K562 (cell line): Measurements from ENCODE around the gene SPTLC2. TPM values are rescaled to one million over a fixed set of nuclear protein-coding genes. Genes with fewer than 3 reads are reported as not detected.

Experiments used
- ATAC-seq: fragments of 200-7000 bp; cut with Tn5 transposase; 3 replicates; pipeline ENCODE4 v1.9.1; 2020; ENCODE audit warnings: moderate library complexity
- BruUV-seq: library from RNA; stranded (reverse); fragments of 400-500 nt; replicated peaks from 2 replicates; lab custom pipeline; 2021; lab: Mats Ljungman, UMichigan
- CTCF ChIA-PET: fragments of 300-600 bp; formaldehyde crosslinking; extraction: SDS; loops from one replicate; lab custom pipeline; 2021; ENCODE audit warnings: low intra/inter-chr PET ratio; lab: Yijun Ruan, JAX
- POLR2A ChIA-PET: fragments of 300-600, 350-650 bp; sonication (Branson Sonifier 250); formaldehyde crosslinking; extraction: SDS; loops from one replicate; lab custom pipeline; 2021; ENCODE audit warnings: antibody characterized with exemption, inconsistent platforms; lab: Yijun Ruan, JAX
- DNase-seq, 4 experiments: peaks; one replicate each; pipeline versions ENCODE4 v3.0.0 to v3.0.0-alpha.2; 2011 to 2018; ENCODE audit warnings: low spot score in 3 of 4, mixed read lengths in 3 of 4; ENCODE audit errors: extremely low read depth in 1 of 4
- FAIRE-seq: peaks from 2 replicates; lab custom pipeline; 2011; peaks lifted over from hg19 to GRCh38; lab: Jason Lieb, UNC
- H2AFZ ChIP-seq: 2 replicates; pipeline ENCODE4 v1.6.0; 2011; ENCODE audit warnings: low read depth, low read length, control low read depth, inconsistent platforms
- H3K27ac ChIP-seq: fragments of 200-600 bp; 3 replicates; pipeline ENCODE4 v1.8.0; 2011; ENCODE audit warnings: low read depth, mild to moderate bottlenecking, control low read depth, inconsistent platforms, low read length, moderate library complexity, mixed read lengths; ENCODE audit errors: extremely low read depth
- H3K27me3 ChIP-seq, 2 experiments: fragments of 300-600 bp in 1 of 2; 2 replicates in 1 of 2; 3 replicates in 1 of 2; pipeline versions ENCODE4 v1.6.0 to v1.8.0; 2011; ENCODE audit warnings: inconsistent platforms in 2 of 2, low read length in 2 of 2, mild to moderate bottlenecking in 1 of 2, mixed read lengths in 1 of 2, moderate library complexity in 1 of 2; ENCODE audit not compliant: control insufficient read depth in 2 of 2, insufficient read depth in 2 of 2
- H3K36me3 ChIP-seq: fragments of 300-600 bp; 3 replicates; pipeline ENCODE4 v1.8.0; 2011; ENCODE audit warnings: mild to moderate bottlenecking, low read length, inconsistent platforms; ENCODE audit not compliant: control insufficient read depth, insufficient read depth
- H3K4me1 ChIP-seq, 2 experiments: fragments of 200-600 bp in 1 of 2; replicated peaks in 1 of 2; 2 replicates in 1 of 2; 3 replicates in 1 of 2; pipeline versions ENCODE4 v1.5.1 to v1.8.0; 2011; ENCODE audit warnings: inconsistent platforms in 2 of 2, low read length in 2 of 2, mild to moderate bottlenecking in 1 of 2, mixed read lengths in 1 of 2, moderate library complexity in 1 of 2; ENCODE audit not compliant: control insufficient read depth in 2 of 2, insufficient read depth in 2 of 2
- H3K4me2 ChIP-seq: 2 replicates; pipeline ENCODE4 v1.6.1; 2011; ENCODE audit warnings: low read length, control low read depth, inconsistent platforms, mixed read lengths; ENCODE audit not compliant: insufficient read depth
- H3K4me3 ChIP-seq: fragments of 200-600 bp; sonication (generic), shearing (Covaris generic); 2 replicates; pipeline ENCODE4 v1.5.1; 2016; ENCODE audit warnings: control low read depth, inconsistent platforms
- H3K79me2 ChIP-seq: fragments of 200-600 bp; 3 replicates; pipeline ENCODE4 v1.8.0; 2011; ENCODE audit warnings: low read length, inconsistent platforms; ENCODE audit not compliant: control insufficient read depth, insufficient read depth
- H3K9ac ChIP-seq, 2 experiments: 2 replicates each; pipeline versions ENCODE4 v1.6.0 to v1.6.1; 2011; ENCODE audit warnings: low read depth in 2 of 2, low read length in 2 of 2, control low read depth in 1 of 2, inconsistent platforms in 1 of 2, mild to moderate bottlenecking in 1 of 2, mixed read lengths in 1 of 2; ENCODE audit not compliant: insufficient read depth in 1 of 2
- H3K9me1 ChIP-seq: one replicate; pipeline ENCODE4 v1.6.0; 2011; ENCODE audit warnings: inconsistent platforms, mild to moderate bottlenecking, low read length, moderate library complexity; ENCODE audit not compliant: control insufficient read depth, insufficient read depth
- H3K9me3 ChIP-seq: replicated peaks from 2 replicates; pipeline ENCODE4 v1.5.1; 2011; ENCODE audit warnings: low read depth, low read length, inconsistent platforms; ENCODE audit not compliant: control insufficient read depth, insufficient read depth
- H4K20me1 ChIP-seq: replicated peaks from 2 replicates; pipeline ENCODE4 v1.6.1; 2011; ENCODE audit warnings: low read length, inconsistent platforms, mixed read lengths; ENCODE audit not compliant: control insufficient read depth, insufficient read depth
- BRCA1 ChIP-seq, 2 experiments: fragments of 450-650 bp in 1 of 2; sonication (generic) in 1 of 2; formaldehyde crosslinking in 1 of 2; IDR thresholded peaks; 2 replicates each; pipeline versions ENCODE4 v1.5.0 to v1.6.1; 2017 to 2020; ENCODE audit warnings: mild to moderate bottlenecking in 1 of 2, missing genetic modification reagents in 1 of 2
- BRD9 ChIP-seq: fragments of 450-650 bp; IDR thresholded peaks from 2 replicates; pipeline ENCODE4 v1.6.1; 2018; ENCODE audit warnings: low read depth; ENCODE audit not compliant: partially characterized antibody
- CBX1 ChIP-seq: sonication (generic); IDR thresholded peaks from 2 replicates; pipeline ENCODE4 v1.6.1; 2016; ENCODE audit warnings: antibody characterized with exemption, low read depth, mild to moderate bottlenecking
- ETV1 ChIP-seq: fragments of 450-650 bp; conservative IDR thresholded peaks from 2 replicates; pipeline ENCODE4 v1.6.1; 2016; ENCODE audit warnings: missing genetic modification characterization, control low read depth, low read depth, missing compliant biosample characterization
- FOXM1 ChIP-seq, 2 experiments: fragments of 450-650 bp in 1 of 2; sonication (generic) in 1 of 2; formaldehyde crosslinking in 1 of 2; IDR thresholded peaks; 2 replicates each; pipeline versions ENCODE4 v1.6.1 to v1.9.0; 2017 to 2022; ENCODE audit warnings: low read depth in 2 of 2, mild to moderate bottlenecking in 2 of 2, missing genetic modification reagents in 1 of 2, moderate library complexity in 1 of 2
- GATAD2A ChIP-seq: fragments of 450-650 bp; IDR thresholded peaks from 2 replicates; pipeline ENCODE4 v1.6.1; 2017
- HNRNPLL ChIP-seq: fragments of 200-400 bp; formaldehyde crosslinking; IDR thresholded peaks from 2 replicates; pipeline ENCODE4 v1.6.1; 2017; ENCODE audit warnings: low read length, low read depth, mild to moderate bottlenecking; ENCODE audit not compliant: poor library complexity, severe bottlenecking
- HOMEZ ChIP-seq: fragments of 250-450 bp; sonication (Bioruptor Pico); IDR thresholded peaks from 2 replicates; pipeline ENCODE4 v1.4.0; 2020; ENCODE audit warnings: mild to moderate bottlenecking, moderate library complexity
- LCOR ChIP-seq: sonication (generic); formaldehyde crosslinking; IDR thresholded peaks from 2 replicates; pipeline ENCODE4 v1.8.0; 2022; ENCODE audit warnings: mild to moderate bottlenecking, missing genetic modification reagents
- MAFF ChIP-seq: IDR thresholded peaks from 2 replicates; pipeline ENCODE4 v1.6.1; 2012; ENCODE audit warnings: low read length, improper control_type of control experiment
- MEF2D ChIP-seq: conservative IDR thresholded peaks from 2 replicates; pipeline ENCODE4 v1.6.1; 2016; ENCODE audit warnings: low read depth, missing genetic modification characterization, missing compliant biosample characterization
- SRSF3 ChIP-seq: fragments of 200-400 bp; formaldehyde crosslinking; IDR thresholded peaks from 2 replicates; pipeline ENCODE4 v1.6.1; 2016; ENCODE audit warnings: mild to moderate bottlenecking, low read length, moderate library complexity; ENCODE audit not compliant: insufficient read depth
- WGBS: fragments of 100-300 bp; shearing (Covaris generic); methylation state at CpG from one replicate; pipeline ENCODE4 v1.1.6; 2016; ENCODE audit warnings: low coverage, mixed read lengths; ENCODE audit not compliant: insufficient coverage; ENCODE audit errors: missing lambda C conversion rate; 5-methylcytosine and 5-hydroxymethylcytosine counted together
- in situ Hi-C: fragments of 300-500 bp; cut with MboI; formaldehyde crosslinking; loops from 4 replicates; pipeline ENCODE4 v1.15.0; 2018; ENCODE audit warnings: inconsistent platforms, mixed read lengths
- intact Hi-C: fragments of 100-400 bp; cut with micrococcal nuclease; formaldehyde crosslinking; loops from 2 replicates; pipeline ENCODE4 v1.14.2; 2022
- polyA plus RNA-seq, 8 experiments: library from polyadenylated mRNA; depleted of rRNA in 4 of 8; stranded (reverse) in 5 of 8; unstranded in 3 of 8; fragments of >200 nt; fragmentation: Nextera tagmentation in 2 of 8; fragmentation: Illumina TruSeq in 1 of 8; extraction: Ambion mirVana in 2 of 8; extraction: Trizol in 1 of 8; gene quantifications; 2 replicates each; pipeline versions ENCODE4 v1.2.1 to v1.2.3, GENCODE V29; 2011 to 2014; ENCODE audit warnings: inconsistent platforms in 1 of 8, missing spikeins in 1 of 8
- total RNA-seq, 7 experiments: library from RNA; depleted of rRNA in 6 of 7; stranded (reverse); fragments of >200 nt in 6 of 7; fragmentation: Illumina TruSeq in 2 of 7; extraction: Trizol in 2 of 7; gene quantifications; 2 replicates each; pipeline versions ENCODE4 v1.2.1 to v1.2.3, GENCODE V29; 2011 to 2021; ENCODE audit warnings: low replicate concordance in 1 of 7
- TF ChIP-seq, protein P1 (sequence below): IDR thresholded peaks from 3 replicates; pipeline ENCODE4 v1.6.1; 2011; ENCODE audit warnings: borderline replicate concordance, mild to moderate bottlenecking; ENCODE audit not compliant: insufficient read length, insufficient read depth

Gene SPTLC2
- total and polyA plus RNA-seq, 9 of the 15 experiments (the other 6 are each of a cell fraction or from before 2014, with no cell fraction given), result 4.5 to 30.4 (median 14.0) TPM

- no peak overlapping the region for H3K4me2 ChIP-seq
- intact Hi-C loops, result no loop called here
- POLR2A ChIA-PET, result no interaction called here
- H3K9me1 ChIP-seq, result no peaks in the 10 kb centered on the region
- no peak overlapping the region for H2AFZ ChIP-seq
- no peak for DNase-seq
- H3K4me1 ChIP-seq, result peaks cover 12 to 24% of the 10 kb centered on the region in 2 experiments
- H3K36me3 ChIP-seq, result peaks cover 10% of the 10 kb centered on the region; the same call in 1 of the 3 replicates
- 77% methylated on average over 2 of the region's 2 CpGs for WGBS
- in situ Hi-C loops, result no loop called here
- no peak overlapping the region for H3K27ac ChIP-seq
- no peaks in the 10 kb centered on the region for H3K9me3 ChIP-seq
- TF ChIP-seq LCOR (CRISPR knock-in tag) (no peak), FOXM1 (IDR thresholded peaks at IDR 0.05; ENCODE audit: low read depth) (no peak), FOXM1 (CRISPR knock-in tag; IDR thresholded peaks at IDR 0.05; ENCODE audit: low read depth) (no peak), MEF2D (tag) (no peak), GATAD2A (no peak), BRD9 (no peak), BRCA1 (IDR thresholded peaks at IDR 0.05) (no peak), BRCA1 (CRISPR knock-in tag; IDR thresholded peaks at IDR 0.05) (no peak), SRSF3 (no peak), HNRNPLL (no peak), MAFF (no peak), CBX1 (no peak), HOMEZ (no peak), ETV1 (tag) (no peak)
- TF ChIP-seq, protein P1, sequence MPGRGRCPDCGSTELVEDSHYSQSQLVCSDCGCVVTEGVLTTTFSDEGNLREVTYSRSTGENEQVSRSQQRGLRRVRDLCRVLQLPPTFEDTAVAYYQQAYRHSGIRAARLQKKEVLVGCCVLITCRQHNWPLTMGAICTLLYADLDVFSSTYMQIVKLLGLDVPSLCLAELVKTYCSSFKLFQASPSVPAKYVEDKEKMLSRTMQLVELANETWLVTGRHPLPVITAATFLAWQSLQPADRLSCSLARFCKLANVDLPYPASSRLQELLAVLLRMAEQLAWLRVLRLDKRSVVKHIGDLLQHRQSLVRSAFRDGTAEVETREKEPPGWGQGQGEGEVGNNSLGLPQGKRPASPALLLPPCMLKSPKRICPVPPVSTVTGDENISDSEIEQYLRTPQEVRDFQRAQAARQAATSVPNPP, result no peak
- TF ChIP-seq, all 486 proteins: peak for 0
- Histone ChIP-seq H3K27me3 (no peaks in the 10 kb centered on the region), H3K9ac (no peak overlapping the region), H3K79me2 (peaks cover 90% of the 10 kb centered on the region), H4K20me1 (no peaks in the 10 kb centered on the region; the same call in 1 of the 2 replicates), H3K4me3 (no peak overlapping the region)
- BruUV-seq, result no TSS peak
- ATAC-seq, result no peak
- FAIRE-seq, result no peak
- CTCF ChIA-PET, result no interaction called here
These were observed 4.3 kb downstream of the SPTLC2 start for GRCh38 chr14:77612011-77612620.
